HEK293 (cell line): ENCODE results near the gene SELPLG.
A peak's percentile ranks its signal among the peaks of the same experiment; 100 is the strongest.

Experiments
- BCL6B ChIP-seq: fragments of 450-650 bp; formaldehyde crosslinking; IDR thresholded peaks from 2 replicates; pipeline ENCODE4 v1.5.1; 2017; ENCODE audit warnings: missing biosample characterization, missing genetic modification characterization
- EGR2 ChIP-seq: fragments of 450-650 bp; formaldehyde crosslinking; IDR thresholded peaks from 2 replicates; pipeline ENCODE4 v1.5.1; 2016; ENCODE audit warnings: low read depth, missing biosample characterization, missing genetic modification characterization
- ELK4 ChIP-seq: IDR thresholded peaks from 2 replicates; pipeline ENCODE4 v1.6.1; 2011; ENCODE audit warnings: mild to moderate bottlenecking, low read depth, low read length, borderline replicate concordance
- FEZF1 ChIP-seq: fragments of 450-650 bp; formaldehyde crosslinking; IDR thresholded peaks from 2 replicates; pipeline ENCODE4 v1.5.1; 2016; ENCODE audit warnings: missing biosample characterization, missing genetic modification characterization
- GLIS1 ChIP-seq: fragments of 450-650 bp; formaldehyde crosslinking; IDR thresholded peaks from 2 replicates; pipeline ENCODE4 v1.5.1; 2016; ENCODE audit warnings: missing biosample characterization, missing genetic modification characterization
- PRDM2 ChIP-seq: fragments of 450-650 bp; formaldehyde crosslinking; IDR thresholded peaks from 2 replicates; pipeline ENCODE4 v1.5.1; 2016; ENCODE audit warnings: missing biosample characterization, missing genetic modification characterization, borderline replicate concordance
- YY1 ChIP-seq: fragments of 450-650 bp; formaldehyde crosslinking; IDR thresholded peaks from 2 replicates; pipeline ENCODE4 v1.5.1; 2018; ENCODE audit warnings: missing biosample characterization, missing genetic modification characterization
- ZBTB7A ChIP-seq: fragments of 450-650 bp; formaldehyde crosslinking; IDR thresholded peaks from 2 replicates; pipeline ENCODE4 v1.5.1; 2016; ENCODE audit warnings: low read depth, missing biosample characterization, missing genetic modification characterization
- ZNF10 ChIP-seq: fragments of 450-650 bp; formaldehyde crosslinking; IDR thresholded peaks from 2 replicates; pipeline ENCODE4 v1.5.1; 2017; ENCODE audit warnings: missing biosample characterization, missing genetic modification characterization
- ZNF121 ChIP-seq: fragments of 450-650 bp; formaldehyde crosslinking; IDR thresholded peaks from 2 replicates; pipeline ENCODE4 v1.5.1; 2016; ENCODE audit warnings: missing biosample characterization, missing genetic modification characterization
- ZNF138 ChIP-seq: fragments of 450-650 bp; formaldehyde crosslinking; IDR thresholded peaks from 2 replicates; pipeline ENCODE4 v1.5.1; 2016; ENCODE audit warnings: missing biosample characterization, missing genetic modification characterization, borderline replicate concordance
- ZNF140 ChIP-seq: fragments of 450-650 bp; formaldehyde crosslinking; IDR thresholded peaks from 2 replicates; pipeline ENCODE4 v1.5.1; 2016; ENCODE audit warnings: missing biosample characterization, missing genetic modification characterization
- ZNF280C ChIP-seq: fragments of 450-650 bp; formaldehyde crosslinking; IDR thresholded peaks from 2 replicates; pipeline ENCODE4 v1.5.1; 2016; ENCODE audit warnings: missing biosample characterization, missing genetic modification characterization
- ZNF324 ChIP-seq: fragments of 450-650 bp; formaldehyde crosslinking; IDR thresholded peaks from 2 replicates; pipeline ENCODE4 v1.5.1; 2016; ENCODE audit warnings: missing biosample characterization, missing genetic modification characterization
- ZNF335 ChIP-seq: fragments of 450-650 bp; formaldehyde crosslinking; conservative IDR thresholded peaks from 2 replicates; pipeline ENCODE4 v1.5.1; 2016; ENCODE audit warnings: missing biosample characterization, missing genetic modification characterization
- ZNF354C ChIP-seq: fragments of 450-650 bp; formaldehyde crosslinking; IDR thresholded peaks from 2 replicates; pipeline ENCODE4 v1.5.1; 2016; ENCODE audit warnings: missing biosample characterization, missing genetic modification characterization, low read depth, borderline replicate concordance
- ZNF37A ChIP-seq: fragments of 450-650 bp; IDR thresholded peaks from 2 replicates; pipeline ENCODE4 v1.5.1; 2018; ENCODE audit warnings: missing biosample characterization, missing genetic modification characterization
- ZNF394 ChIP-seq: fragments of 450-650 bp; formaldehyde crosslinking; IDR thresholded peaks from 2 replicates; pipeline ENCODE4 v1.5.1; 2016; ENCODE audit warnings: missing biosample characterization, missing genetic modification characterization, mild to moderate bottlenecking, moderate library complexity, borderline replicate concordance
- ZNF416 ChIP-seq: fragments of 450-650 bp; formaldehyde crosslinking; IDR thresholded peaks from 2 replicates; pipeline ENCODE4 v1.5.1; 2016; ENCODE audit warnings: missing biosample characterization, missing genetic modification characterization
- ZNF426 ChIP-seq: fragments of 450-650 bp; formaldehyde crosslinking; IDR thresholded peaks from 2 replicates; pipeline ENCODE4 v1.5.1; 2017; ENCODE audit warnings: missing biosample characterization, missing genetic modification characterization, mild to moderate bottlenecking, inconsistent platforms, moderate library complexity
- ZNF449 ChIP-seq: fragments of 450-650 bp; formaldehyde crosslinking; IDR thresholded peaks from 2 replicates; pipeline ENCODE4 v1.5.1; 2017; ENCODE audit warnings: missing biosample characterization, mild to moderate bottlenecking, missing genetic modification characterization, moderate library complexity
- ZNF473 ChIP-seq: fragments of 450-650 bp; formaldehyde crosslinking; IDR thresholded peaks from 2 replicates; pipeline ENCODE4 v1.5.1; 2017; ENCODE audit warnings: missing biosample characterization, missing genetic modification characterization
- ZNF561 ChIP-seq: fragments of 450-650 bp; IDR thresholded peaks from 2 replicates; pipeline ENCODE4 v1.5.1; 2018; ENCODE audit warnings: missing biosample characterization, missing genetic modification characterization, borderline replicate concordance
- ZNF571 ChIP-seq: fragments of 450-650 bp; formaldehyde crosslinking; IDR thresholded peaks from 2 replicates; pipeline ENCODE4 v1.5.0; 2017; ENCODE audit warnings: missing biosample characterization, missing genetic modification characterization
- ZNF626 ChIP-seq: fragments of 450-650 bp; sonication (Bioruptor Pico); formaldehyde crosslinking; IDR thresholded peaks from 2 replicates; pipeline ENCODE4 v1.5.1; 2018; ENCODE audit warnings: missing biosample characterization, missing genetic modification characterization, inconsistent platforms
- ZNF677 ChIP-seq: fragments of 450-650 bp; IDR thresholded peaks from 2 replicates; pipeline ENCODE4 v1.5.0; 2018; ENCODE audit warnings: missing biosample characterization, mild to moderate bottlenecking, missing genetic modification characterization, moderate library complexity
- ZNF785 ChIP-seq: fragments of 450-650 bp; formaldehyde crosslinking; IDR thresholded peaks from 2 replicates; pipeline ENCODE4 v1.5.1; 2016; ENCODE audit warnings: missing biosample characterization, missing genetic modification characterization
- ZSCAN30 ChIP-seq: fragments of 450-650 bp; IDR thresholded peaks from 2 replicates; pipeline ENCODE4 v1.5.1; 2018; ENCODE audit warnings: missing biosample characterization, mild to moderate bottlenecking, missing genetic modification characterization, moderate library complexity

SELPLG gene

GRCh38 chr12:108629824-108630476 lies 3.7 kb downstream of the SELPLG start (continued):
- TF ChIP-seq ZNF571 (tag by site-specific recombination) (no peak), YY1 (no peak), PRDM2 (tag by site-specific recombination) (no peak), ZNF121 (tag by site-specific recombination) (no peak), ZNF416 (tag by site-specific recombination) (no peak), ZNF324 (0 out of 2 replicates have a peak, but pooled peaks have one; percentile 29), ZNF140 (tag by site-specific recombination) (no peak), ELK4 (no peak), ZNF473 (tag by site-specific recombination) (no peak), ZBTB7A (tag by site-specific recombination) (no peak), ZNF626 (no peak), ZNF785 (no peak), ZNF426 (tag by site-specific recombination) (no peak), ZNF354C (tag by site-specific recombination) (no peak), ZSCAN30 (tag by site-specific recombination) (no peak), ZNF677 (tag by site-specific recombination) (no peak), ZNF10 (tag by site-specific recombination) (peak; percentile 54; the same call in 1 of the 2 replicates), ZNF138 (no peak), ZNF449 (no peak), ZNF37A (tag by site-specific recombination) (no peak), ZNF280C (no peak), BCL6B (tag by site-specific recombination) (no peak), ZNF394 (peak; percentile 53; the same call in 1 of the 2 replicates), ZNF561 (tag by site-specific recombination) (no peak), ZNF335 (tag by site-specific recombination) (peak; percentile 69), FEZF1 (no peak), GLIS1 (tag by site-specific recombination) (peak; percentile 76), EGR2 (peak; percentile 29; the same call in 1 of the 2 replicates)
